ENCODE results near the gene TMEM115.

The TMEM115 gene

GRCh38 chr3:50378024-50378423 is 18.7 kb upstream of the TMEM115 start:
- no peak for DNase-seq

- DNase-seq: no peak
Measured at GRCh38 chr3:50375258-50375931, 16.1 kb upstream of the TMEM115 start.

GRCh38 chr3:50374363-50375257 is 15.3 kb upstream of the TMEM115 start:
- no peak for DNase-seq

- DNase-seq: no peak
Measured at GRCh38 chr3:50373146-50374051, 14.1 kb upstream of the TMEM115 start.

GRCh38 chr3:50372349-50372748 is 13.0 kb upstream of the TMEM115 start:
- no peak for DNase-seq

- DNase-seq: no peak
Measured at GRCh38 chr3:50371133-50371685, 11.9 kb upstream of the TMEM115 start.

- DNase-seq: no peak
Measured at GRCh38 chr3:50370594-50370993, 11.3 kb upstream of the TMEM115 start.

- no peak for DNase-seq
Measured at GRCh38 chr3:50369012-50369670, 9.8 kb upstream of the TMEM115 start.

GRCh38 chr3:50365842-50366220 is 6.5 kb upstream of the TMEM115 start:
- DNase-seq: no peak

GRCh38 chr3:50365080-50365841 is 5.9 kb upstream of the TMEM115 start:
- DNase-seq: peak in 54 of 56 donors; percentile 12 to 88 (median 62)

GRCh38 chr3:50364573-50365079 is 5.3 kb upstream of the TMEM115 start:
- no peak for DNase-seq

GRCh38 chr3:50359760-50360110 is 414 bp upstream of the TMEM115 start:
- no peak for DNase-seq

- DNase-seq: no peak
Measured at GRCh38 chr3:50358355-50358910, 888 bp downstream of the TMEM115 start.

GRCh38 chr3:50357481-50357880 is 1.8 kb downstream of the TMEM115 start:
- no peak for DNase-seq

- no peak for DNase-seq
Measured at GRCh38 chr3:50356553-50356952, 2.8 kb downstream of the TMEM115 start.

- DNase-seq: no peak
Measured at GRCh38 chr3:50355829-50356552, 3.3 kb downstream of the TMEM115 start.

GRCh38 chr3:50354850-50355249 is 4.5 kb downstream of the TMEM115 start:
- no peak for DNase-seq

GRCh38 chr3:50354186-50354764 is 5.0 kb downstream of the TMEM115 start:
- no peak for DNase-seq

Data from nucleus accumbens (tissue), 56 donors.